ENCODE measurements around the gene GPR176.

- no peak for TF ChIP-seq POLR2A (IDR thresholded peaks at IDR 0.05)
- TF ChIP-seq, protein P1, sequence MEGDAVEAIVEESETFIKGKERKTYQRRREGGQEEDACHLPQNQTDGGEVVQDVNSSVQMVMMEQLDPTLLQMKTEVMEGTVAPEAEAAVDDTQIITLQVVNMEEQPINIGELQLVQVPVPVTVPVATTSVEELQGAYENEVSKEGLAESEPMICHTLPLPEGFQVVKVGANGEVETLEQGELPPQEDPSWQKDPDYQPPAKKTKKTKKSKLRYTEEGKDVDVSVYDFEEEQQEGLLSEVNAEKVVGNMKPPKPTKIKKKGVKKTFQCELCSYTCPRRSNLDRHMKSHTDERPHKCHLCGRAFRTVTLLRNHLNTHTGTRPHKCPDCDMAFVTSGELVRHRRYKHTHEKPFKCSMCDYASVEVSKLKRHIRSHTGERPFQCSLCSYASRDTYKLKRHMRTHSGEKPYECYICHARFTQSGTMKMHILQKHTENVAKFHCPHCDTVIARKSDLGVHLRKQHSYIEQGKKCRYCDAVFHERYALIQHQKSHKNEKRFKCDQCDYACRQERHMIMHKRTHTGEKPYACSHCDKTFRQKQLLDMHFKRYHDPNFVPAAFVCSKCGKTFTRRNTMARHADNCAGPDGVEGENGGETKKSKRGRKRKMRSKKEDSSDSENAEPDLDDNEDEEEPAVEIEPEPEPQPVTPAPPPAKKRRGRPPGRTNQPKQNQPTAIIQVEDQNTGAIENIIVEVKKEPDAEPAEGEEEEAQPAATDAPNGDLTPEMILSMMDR (IDR thresholded peaks at IDR 0.05) = no peak
These were observed 29.4 kb downstream of the GPR176 start for GRCh38 chr15:39890621-39891020.
